Measurements from ENCODE around the gene NSMF.
"Not testable (repeated sequence)": the region's sequence is repeated elsewhere in the genome, so short reads cannot be mapped to it uniquely, and the experiment has no call there.

The NSMF gene

GRCh38 chr9:137452761-137453642 lies 6.1 kb downstream of the NSMF start:
- Mint-ChIP-seq H3K4me1 (peaks cover 20% of the 10 kb centered on the region), H3K4me3 (peak overlapping the region; percentile 64), H3K36me3 (peaks cover 3% of the 10 kb centered on the region), H3K9me3 (no peaks in the 10 kb centered on the region), H3K27ac (no peak overlapping the region), H3K27me3 (no peaks in the 10 kb centered on the region)
- peak in 1 of 2 donors; percentile 26 for DNase-seq (ENCODE audit: low spot score in 2 of 2)
- ATAC-seq (ENCODE audit: low read depth), result no peak

DNA sequence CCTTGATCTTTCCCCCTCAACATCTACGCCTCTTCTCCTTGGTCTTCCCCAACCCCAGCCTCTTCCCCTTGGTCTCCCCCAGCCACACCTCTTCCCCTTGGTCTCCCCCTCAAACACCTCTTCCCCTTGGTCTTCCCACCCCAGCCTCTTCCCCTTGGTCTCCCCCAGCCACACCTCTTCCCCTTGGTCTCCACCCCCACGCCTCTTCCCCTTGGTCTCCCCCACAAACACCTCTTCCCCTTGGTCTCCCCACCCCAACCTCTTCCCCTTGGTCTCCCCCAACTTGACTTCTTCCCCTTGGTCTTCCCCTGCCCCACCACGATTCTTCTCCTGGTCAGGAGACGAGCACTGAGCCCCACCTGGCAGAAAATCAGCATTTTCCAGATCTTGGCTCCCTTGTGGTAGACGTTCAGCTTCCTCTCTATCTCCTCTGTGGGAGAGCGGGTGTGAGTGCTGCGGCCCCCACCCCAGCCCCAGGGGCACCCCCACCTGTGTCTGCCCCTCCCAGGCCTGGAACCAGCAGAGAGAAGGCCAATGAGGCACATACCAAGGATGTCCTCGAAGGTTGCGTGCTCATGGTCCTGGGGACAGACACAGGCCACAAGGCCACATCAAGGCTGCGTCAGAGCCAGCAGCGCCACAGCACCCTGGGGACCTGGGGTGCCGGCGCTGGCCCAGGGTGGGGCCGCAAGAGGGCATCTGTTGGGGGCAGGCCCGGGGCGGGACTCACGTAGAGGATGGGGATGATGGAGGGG lies 7.0 kb downstream of the NSMF start:
- peaks cover 3% of the 10 kb centered on the region for H3K36me3 Mint-ChIP-seq
- peak in 1 of 2 donors; percentile 19 for DNase-seq (ENCODE audit: low spot score in 2 of 2)
- ATAC-seq (ENCODE audit: low read depth), result no peak
- H3K4me1 Mint-ChIP-seq, result peaks cover 20% of the 10 kb centered on the region
- H3K27ac Mint-ChIP-seq, result peak overlapping the region; percentile 35
- no peaks in the 10 kb centered on the region for H3K27me3 Mint-ChIP-seq
- H3K4me3 Mint-ChIP-seq, result peak overlapping the region; percentile 35
- no peaks in the 10 kb centered on the region for H3K9me3 Mint-ChIP-seq

- H3K4me3 Mint-ChIP-seq, H3K9me3 Mint-ChIP-seq: not testable (repeated sequence)
These were observed 7.7 kb downstream of the NSMF start for GRCh38 chr9:137451264-137452005.

DNA sequence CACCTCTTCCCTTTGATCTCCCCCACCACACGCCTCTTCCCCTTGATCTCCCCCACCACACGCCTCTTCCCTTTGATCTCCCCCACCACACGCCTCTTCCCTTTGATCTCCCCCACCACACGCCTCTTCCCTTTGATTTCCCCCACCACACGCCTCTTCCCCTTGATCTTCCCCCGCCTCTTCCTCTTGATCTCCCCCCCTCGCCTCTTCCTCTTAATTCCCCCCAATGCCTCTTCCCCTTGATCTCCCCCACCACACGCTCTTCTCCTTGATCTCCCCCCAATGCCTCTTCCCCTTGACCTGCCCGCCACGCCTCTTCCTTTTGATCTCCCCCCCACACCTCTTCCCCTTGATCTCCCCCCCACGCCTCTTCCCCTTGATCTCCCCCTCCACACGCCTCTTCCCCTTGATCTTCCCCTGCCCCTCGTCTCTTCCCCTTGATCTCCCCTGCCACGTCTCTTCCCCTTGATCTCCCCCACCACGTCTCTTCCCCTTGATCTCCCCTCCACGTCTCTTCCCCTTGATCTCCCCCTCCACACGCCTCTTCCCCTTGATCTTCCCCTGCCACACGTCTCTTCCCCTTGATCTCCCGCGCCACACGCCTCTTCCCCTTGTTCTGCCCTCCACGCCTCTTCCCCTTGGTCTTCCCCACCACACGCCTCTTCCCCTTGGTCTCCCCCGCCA lies 8.5 kb downstream of the NSMF start:
- not testable (repeated sequence) for H3K27me3 Mint-ChIP-seq; H3K36me3 Mint-ChIP-seq; DNase-seq (ENCODE audit: low spot score in 2 of 2); H3K27ac Mint-ChIP-seq; H3K4me3 Mint-ChIP-seq; ATAC-seq (ENCODE audit: low read depth); H3K9me3 Mint-ChIP-seq
- H3K4me1 Mint-ChIP-seq, result peaks cover 18% of the 10 kb centered on the region

More at GRCh38 chr9:137451264-137452005, 7.7 kb downstream of the NSMF start:
- DNase-seq (ENCODE audit: low spot score in 2 of 2); H3K27me3 Mint-ChIP-seq; H3K36me3 Mint-ChIP-seq; ATAC-seq (ENCODE audit: low read depth): not testable (repeated sequence)
- Mint-ChIP-seq H3K27ac (peak overlapping the region; percentile 35), H3K4me1 (peaks cover 20% of the 10 kb centered on the region)

GRCh38 chr9:137449931-137450538 lies 9.1 kb downstream of the NSMF start:
- ATAC-seq (ENCODE audit: low read depth) (no peak), DNase-seq (ENCODE audit: low spot score in 2 of 2) (no peak)
- Mint-ChIP-seq H3K9me3 (no peaks in the 10 kb centered on the region), H3K27me3 (no peaks in the 10 kb centered on the region), H3K4me3 (no peak overlapping the region), H3K4me1 (peaks cover 20% of the 10 kb centered on the region), H3K27ac (no peak overlapping the region), H3K36me3 (no peaks in the 10 kb centered on the region)

- H3K4me1 Mint-ChIP-seq, result peaks cover 17% of the 10 kb centered on the region
- no peaks in the 10 kb centered on the region for H3K27me3 Mint-ChIP-seq
- H3K27ac Mint-ChIP-seq, result no peak overlapping the region
- H3K9me3 Mint-ChIP-seq, result no peaks in the 10 kb centered on the region
- ATAC-seq (ENCODE audit: low read depth) (no peak), DNase-seq (ENCODE audit: low spot score in 2 of 2) (no peak)
- no peaks in the 10 kb centered on the region for H3K36me3 Mint-ChIP-seq
- H3K4me3 Mint-ChIP-seq, result no peak overlapping the region
These were observed 9.9 kb downstream of the NSMF start for GRCh38 chr9:137449081-137449844.

DNA sequence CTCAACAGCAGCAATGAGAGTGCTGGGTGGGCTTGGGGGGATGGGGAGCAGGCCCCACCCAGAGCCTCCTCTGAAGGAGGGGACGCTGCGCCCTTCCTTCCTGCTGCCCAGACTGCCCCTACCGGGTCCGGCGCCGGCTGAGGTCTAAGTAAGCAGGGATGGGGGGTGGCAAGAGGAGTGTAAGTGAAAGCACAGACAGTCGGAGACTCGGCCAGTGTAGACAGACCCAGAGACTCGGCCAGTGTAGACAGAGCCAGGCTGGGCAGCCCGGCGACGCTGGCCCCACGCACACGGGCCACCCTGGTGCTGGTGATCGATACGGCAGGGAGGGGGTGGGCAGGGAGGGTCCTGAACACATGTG lies 10.6 kb downstream of the NSMF start:
- H3K27ac Mint-ChIP-seq, result no peak overlapping the region
- peaks cover 17% of the 10 kb centered on the region for H3K4me1 Mint-ChIP-seq
- no peaks in the 10 kb centered on the region for H3K36me3 Mint-ChIP-seq
- H3K27me3 Mint-ChIP-seq, result peaks cover under 1% of the 10 kb centered on the region
- H3K4me3 Mint-ChIP-seq, result no peak overlapping the region
- ATAC-seq (ENCODE audit: low read depth), result no peak
- no peaks in the 10 kb centered on the region for H3K9me3 Mint-ChIP-seq
- DNase-seq (ENCODE audit: low spot score in 2 of 2), result no peak

DNA sequence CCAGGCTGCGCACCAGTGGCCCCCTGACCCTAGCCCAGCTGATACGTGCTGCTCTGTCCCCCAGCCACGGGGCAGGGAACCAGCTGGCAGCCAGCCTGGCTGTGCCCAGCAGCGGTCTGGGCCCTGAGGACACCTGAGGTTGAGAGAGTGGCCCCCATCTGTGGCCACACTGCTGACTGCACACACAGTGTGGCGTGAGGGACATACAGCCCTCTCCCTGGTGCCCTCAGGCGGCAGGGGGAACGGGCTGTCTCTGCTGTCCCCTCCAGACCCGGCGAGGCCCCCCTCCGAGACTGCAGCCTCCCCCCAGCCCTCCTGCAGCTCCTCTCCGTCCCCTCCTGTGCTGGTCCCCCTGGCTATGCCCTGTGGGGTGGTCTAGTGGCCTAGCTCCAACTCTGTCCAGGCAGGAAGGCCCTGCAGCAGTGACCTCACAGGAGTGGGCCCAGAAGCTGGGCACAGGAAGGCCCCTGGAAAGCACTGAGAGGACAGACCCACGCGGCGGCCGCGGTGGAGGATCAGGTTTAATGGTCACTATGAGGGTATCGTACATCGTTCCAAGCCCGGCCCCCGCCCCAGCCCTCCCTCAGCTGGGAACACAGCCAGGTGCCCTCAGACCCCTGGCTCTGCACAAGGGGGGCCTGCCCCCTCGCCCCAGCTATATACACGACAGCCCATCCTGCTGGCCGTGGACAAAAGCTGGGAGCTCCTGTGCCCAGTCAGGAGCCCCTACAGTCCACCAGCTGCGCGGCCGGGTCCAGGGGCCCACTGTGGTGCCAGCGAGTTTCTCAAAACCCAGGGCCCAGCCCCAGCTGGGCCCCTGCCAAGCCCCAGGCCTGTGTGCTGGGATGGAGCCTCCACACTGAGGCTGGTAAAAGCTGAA lies 11.2 kb downstream of the NSMF start:
- H3K4me3 Mint-ChIP-seq, result no peak overlapping the region
- H3K9me3 Mint-ChIP-seq, result no peaks in the 10 kb centered on the region
- no peak overlapping the region for H3K27ac Mint-ChIP-seq

GRCh38 chr9:137446851-137447471 lies 12.2 kb downstream of the NSMF start:
- no peak overlapping the region for H3K27ac Mint-ChIP-seq
- peaks cover 11% of the 10 kb centered on the region for H3K4me1 Mint-ChIP-seq
- H3K36me3 Mint-ChIP-seq, result no peaks in the 10 kb centered on the region
- H3K9me3 Mint-ChIP-seq, result no peaks in the 10 kb centered on the region
- no peak overlapping the region for H3K4me3 Mint-ChIP-seq
- peaks cover 4% of the 10 kb centered on the region for H3K27me3 Mint-ChIP-seq
- no peak for ATAC-seq (ENCODE audit: low read depth)
- DNase-seq (ENCODE audit: low spot score in 2 of 2), result no peak

More for the DNA sequence above, 11.2 kb downstream of the NSMF start:
- Mint-ChIP-seq H3K36me3 (no peaks in the 10 kb centered on the region), H3K4me1 (peaks cover 17% of the 10 kb centered on the region), H3K27me3 (peaks cover 1% of the 10 kb centered on the region)
- ATAC-seq (ENCODE audit: low read depth) (no peak), DNase-seq (ENCODE audit: low spot score in 2 of 2) (no peak)

DNA sequence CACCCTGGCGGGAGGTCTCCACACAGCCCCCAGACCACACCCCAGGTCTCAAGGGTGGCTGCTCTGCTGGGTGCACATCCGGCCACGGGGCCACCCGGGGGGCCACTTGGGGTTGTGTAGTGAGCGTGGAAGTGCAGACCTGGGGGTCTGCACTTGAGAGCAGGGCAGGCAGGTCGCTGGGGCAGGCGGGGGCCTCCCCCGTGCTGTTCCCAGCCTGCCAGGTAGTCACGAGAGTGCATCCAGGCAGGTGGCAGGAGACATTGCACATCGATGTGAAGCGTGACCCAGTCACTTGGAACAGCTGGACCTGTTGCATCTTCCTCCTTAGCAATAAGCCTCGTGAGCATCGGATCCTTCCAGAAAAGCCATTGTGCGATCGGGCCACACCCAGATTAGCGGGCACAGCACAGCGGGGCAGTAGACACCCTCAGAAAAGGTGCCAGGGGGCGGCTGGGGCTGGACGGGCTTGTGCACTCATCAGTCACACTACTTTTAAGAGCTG lies 13.2 kb downstream of the NSMF start:
- no peak overlapping the region for H3K4me3 Mint-ChIP-seq
- H3K27ac Mint-ChIP-seq, result no peak overlapping the region
- peaks cover 10% of the 10 kb centered on the region for H3K4me1 Mint-ChIP-seq
- no peaks in the 10 kb centered on the region for H3K36me3 Mint-ChIP-seq
- H3K27me3 Mint-ChIP-seq, result peaks cover 6% of the 10 kb centered on the region
- DNase-seq (ENCODE audit: low spot score in 2 of 2) (no peak), ATAC-seq (ENCODE audit: low read depth) (no peak)
- no peaks in the 10 kb centered on the region for H3K9me3 Mint-ChIP-seq

- Mint-ChIP-seq H3K4me1 (peaks cover 5% of the 10 kb centered on the region), H3K27ac (peak overlapping the region; percentile 4), H3K27me3 (peaks cover 6% of the 10 kb centered on the region), H3K9me3 (no peaks in the 10 kb centered on the region), H3K36me3 (no peaks in the 10 kb centered on the region), H3K4me3 (no peak overlapping the region)
- ATAC-seq (ENCODE audit: low read depth) (peak; percentile 77), DNase-seq (ENCODE audit: low spot score in 2 of 2) (peak; percentile 86 to 91)
These were observed 13.8 kb downstream of the NSMF start for GRCh38 chr9:137445275-137445807.

Measured in memory B cell (primary cell).